Measurements from ENCODE around the gene MATK. TPM values are rescaled to one million over a fixed set of nuclear protein-coding genes. Genes with fewer than 3 reads are reported as not detected.
A peak's percentile ranks its signal among the peaks of the same experiment; 100 is the strongest.
"Not testable (repeated sequence)": the region's sequence is repeated elsewhere in the genome, so short reads cannot be mapped to it uniquely, and the experiment has no call there.

MATK gene
- total RNA-seq, 2 experiments from 2014 or later = 12.7 to 13.7 TPM

GRCh38 chr19:3773814-3774515, 12.2 kb downstream of the MATK start:
- no peak for DNase-seq
- no peaks in the 10 kb centered on the region for H3K36me3 Mint-ChIP-seq (ENCODE audit: low read depth)
- CTCF ChIA-PET = interaction anchor here (1.0 kb wide), 1 partner anchor 11 kb away, joined by 3 read pairs; no protein-coding TSS in a partner anchor
- no peak overlapping the region for H3K4me3 Mint-ChIP-seq
- no peak overlapping the region for H3K27ac Mint-ChIP-seq
- no peaks in the 10 kb centered on the region for H3K27me3 Mint-ChIP-seq (ENCODE audit: low read depth)
- intact Hi-C loops (cut with micrococcal nuclease) = no loop called here
- H3K4me1 Mint-ChIP-seq (ENCODE audit: low read depth) = no peaks in the 10 kb centered on the region
- no peaks in the 10 kb centered on the region for H3K9me3 Mint-ChIP-seq

- Mint-ChIP-seq H3K27me3 (ENCODE audit: low read depth) (no peaks in the 10 kb centered on the region), H3K9me3 (no peaks in the 10 kb centered on the region), H3K27ac (no peak within 1 kb of the TSS), H3K36me3 (ENCODE audit: low read depth) (no peaks in the 10 kb centered on the region), H3K4me1 (ENCODE audit: low read depth) (no peaks in the 10 kb centered on the region), H3K4me3 (no peak within 1 kb of the TSS)
- CTCF ChIA-PET = no interaction called here
- DNase-seq = no peak
- intact Hi-C loops (cut with micrococcal nuclease) = no loop called here
These were observed 14.2 kb downstream of the MATK start, which contains the start of gene RAX2 for GRCh38 chr19:3771906-3772455. Gene RAX2, minus strand, starts transcription at chr19:3772228. Its CDS starts 486 bp downstream, at chr19:3771742.

- Mint-ChIP-seq H3K4me3 (no peak overlapping the region), H3K4me1 (ENCODE audit: low read depth) (peaks cover 6% of the 10 kb centered on the region), H3K9me3 (no peaks in the 10 kb centered on the region), H3K27ac (no peak overlapping the region), H3K36me3 (ENCODE audit: low read depth) (peaks cover 6% of the 10 kb centered on the region), H3K27me3 (ENCODE audit: low read depth) (no peaks in the 10 kb centered on the region)
- CTCF ChIA-PET = interaction anchor here (0.7 to 0.8 kb wide), 2 partner anchors 9 to 51 kb away, joined by 3 to 4 read pairs; partner anchors contain the start of gene MRPL54
- intact Hi-C loops (cut with micrococcal nuclease) = no loop called here
- DNase-seq = no peak
These were observed 14.9 kb downstream of the MATK start for GRCh38 chr19:3771000-3771905.

GRCh38 chr19:3770136-3770999, 15.8 kb downstream of the MATK start:
- Mint-ChIP-seq H3K36me3 (ENCODE audit: low read depth) (peaks cover 6% of the 10 kb centered on the region), H3K27ac (no peak overlapping the region), H3K27me3 (ENCODE audit: low read depth) (no peaks in the 10 kb centered on the region), H3K4me3 (no peak overlapping the region), H3K4me1 (ENCODE audit: low read depth) (peaks cover 8% of the 10 kb centered on the region), H3K9me3 (no peaks in the 10 kb centered on the region)
- intact Hi-C loops (cut with micrococcal nuclease) = no loop called here
- DNase-seq = no peak
- CTCF ChIA-PET = interaction anchor here (0.7 to 0.8 kb wide), 2 partner anchors 8 to 52 kb away, joined by 3 to 4 read pairs; partner anchors contain the start of gene MRPL54

- CTCF ChIA-PET = interaction anchor here (0.9 kb wide), 1 partner anchor 53 kb away, joined by 4 read pairs; no protein-coding TSS in a partner anchor
- DNase-seq = no peak
- Mint-ChIP-seq H3K4me3 (no peak overlapping the region), H3K27me3 (ENCODE audit: low read depth) (no peaks in the 10 kb centered on the region), H3K36me3 (ENCODE audit: low read depth) (peaks cover 6% of the 10 kb centered on the region), H3K9me3 (no peaks in the 10 kb centered on the region), H3K27ac (no peak overlapping the region), H3K4me1 (ENCODE audit: low read depth) (peaks cover 8% of the 10 kb centered on the region)
- intact Hi-C loops (cut with micrococcal nuclease) = no loop called here
These were observed 16.7 kb downstream of the MATK start for GRCh38 chr19:3769494-3769893.

- H3K9me3 Mint-ChIP-seq = no peaks in the 10 kb centered on the region
- no peak for DNase-seq
- H3K4me3 Mint-ChIP-seq = no peak overlapping the region
- peaks cover 6% of the 10 kb centered on the region for H3K36me3 Mint-ChIP-seq (ENCODE audit: low read depth)
- H3K4me1 Mint-ChIP-seq (ENCODE audit: low read depth) = peaks cover 8% of the 10 kb centered on the region
- no peak overlapping the region for H3K27ac Mint-ChIP-seq
- CTCF ChIA-PET = interaction anchor here (0.9 kb wide), 1 partner anchor 54 kb away, joined by 4 read pairs; no protein-coding TSS in a partner anchor
- no peaks in the 10 kb centered on the region for H3K27me3 Mint-ChIP-seq (ENCODE audit: low read depth)
- intact Hi-C loops (cut with micrococcal nuclease) = no loop called here
These were observed 17.5 kb downstream of the MATK start for GRCh38 chr19:3768748-3769099.

- no peak for DNase-seq
- H3K9me3 Mint-ChIP-seq = no peaks in the 10 kb centered on the region
- no peak overlapping the region for H3K4me3 Mint-ChIP-seq
- H3K27me3 Mint-ChIP-seq (ENCODE audit: low read depth) = no peaks in the 10 kb centered on the region
- CTCF ChIA-PET = no interaction called here
- peaks cover 10% of the 10 kb centered on the region for H3K4me1 Mint-ChIP-seq (ENCODE audit: low read depth)
- H3K27ac Mint-ChIP-seq = no peak overlapping the region
- intact Hi-C loops (cut with micrococcal nuclease) = no loop called here
- H3K36me3 Mint-ChIP-seq (ENCODE audit: low read depth) = peaks cover 6% of the 10 kb centered on the region
These were observed 18.0 kb downstream of the MATK start for GRCh38 chr19:3768015-3768747.

GRCh38 chr19:3767050-3767449, 19.1 kb downstream of the MATK start:
- peak overlapping the region; percentile 77 for H3K27ac Mint-ChIP-seq
- H3K4me1 Mint-ChIP-seq (ENCODE audit: low read depth) = peaks cover 15% of the 10 kb centered on the region
- CTCF ChIA-PET = no interaction called here
- intact Hi-C loops (cut with micrococcal nuclease) = no loop called here
- DNase-seq = no peak
- H3K36me3 Mint-ChIP-seq (ENCODE audit: low read depth) = peaks cover 10% of the 10 kb centered on the region
- no peaks in the 10 kb centered on the region for H3K27me3 Mint-ChIP-seq (ENCODE audit: low read depth)
- no peaks in the 10 kb centered on the region for H3K9me3 Mint-ChIP-seq
- no peak overlapping the region for H3K4me3 Mint-ChIP-seq

GRCh38 chr19:3766520-3766919, 19.7 kb downstream of the MATK start:
- Mint-ChIP-seq H3K36me3 (ENCODE audit: low read depth) (peaks cover 10% of the 10 kb centered on the region), H3K9me3 (no peaks in the 10 kb centered on the region), H3K4me3 (no peak overlapping the region), H3K27me3 (ENCODE audit: low read depth) (no peaks in the 10 kb centered on the region), H3K4me1 (ENCODE audit: low read depth) (peaks cover 20% of the 10 kb centered on the region), H3K27ac (peak overlapping the region; percentile 77)
- no peak for DNase-seq
- CTCF ChIA-PET = no interaction called here
- intact Hi-C loops (cut with micrococcal nuclease) = no loop called here

GRCh38 chr19:3765757-3766156, 20.4 kb downstream of the MATK start:
- peaks cover 10% of the 10 kb centered on the region for H3K36me3 Mint-ChIP-seq (ENCODE audit: low read depth)
- peaks cover 20% of the 10 kb centered on the region for H3K4me1 Mint-ChIP-seq (ENCODE audit: low read depth)
- H3K27ac Mint-ChIP-seq; CTCF ChIA-PET; H3K27me3 Mint-ChIP-seq (ENCODE audit: low read depth); intact Hi-C loops (cut with micrococcal nuclease); H3K4me3 Mint-ChIP-seq; DNase-seq; H3K9me3 Mint-ChIP-seq: not testable (repeated sequence)

GRCh38 chr19:3765121-3765520, 21.1 kb downstream of the MATK start:
- Mint-ChIP-seq H3K27me3 (ENCODE audit: low read depth) (no peaks in the 10 kb centered on the region), H3K4me3 (no peak overlapping the region)
- intact Hi-C loops (cut with micrococcal nuclease) = no loop called here

More at GRCh38 chr19:3765121-3765520, 21.1 kb downstream of the MATK start:
- H3K4me1 Mint-ChIP-seq (ENCODE audit: low read depth) = peaks cover 25% of the 10 kb centered on the region
- peaks cover 10% of the 10 kb centered on the region for H3K36me3 Mint-ChIP-seq (ENCODE audit: low read depth)
- no peak overlapping the region for H3K27ac Mint-ChIP-seq
- H3K9me3 Mint-ChIP-seq = no peaks in the 10 kb centered on the region
- CTCF ChIA-PET = no interaction called here
- no peak for DNase-seq
